ENCODE results near the gene CDC42SE2.

The CDC42SE2 gene

DNA sequence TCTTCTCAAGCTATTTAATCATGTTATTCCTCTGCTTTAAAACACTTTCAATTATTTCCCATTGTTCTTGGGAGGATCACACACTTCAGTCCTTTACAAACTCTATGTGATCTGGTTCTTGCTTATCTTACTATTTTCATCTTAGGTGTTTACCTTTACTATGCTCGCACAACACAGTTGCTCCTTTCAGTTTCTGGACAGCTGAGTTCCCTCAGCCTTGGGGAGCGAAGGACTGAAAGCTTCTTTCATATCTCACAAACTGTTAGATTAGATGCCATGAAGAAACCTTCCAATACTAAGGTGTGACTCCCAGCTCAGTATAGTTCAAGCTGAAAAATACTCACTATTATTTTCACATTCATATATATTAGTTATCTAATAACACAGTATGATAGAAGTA, 117.9 kb downstream of the CDC42SE2 start:
- DNase-seq (ENCODE audit: low read depth), result peak; percentile 74
- H3K4me3 ChIP-seq (ENCODE audit: low read depth, low read length), result no peak overlapping the region
- TF ChIP-seq, protein P1, sequence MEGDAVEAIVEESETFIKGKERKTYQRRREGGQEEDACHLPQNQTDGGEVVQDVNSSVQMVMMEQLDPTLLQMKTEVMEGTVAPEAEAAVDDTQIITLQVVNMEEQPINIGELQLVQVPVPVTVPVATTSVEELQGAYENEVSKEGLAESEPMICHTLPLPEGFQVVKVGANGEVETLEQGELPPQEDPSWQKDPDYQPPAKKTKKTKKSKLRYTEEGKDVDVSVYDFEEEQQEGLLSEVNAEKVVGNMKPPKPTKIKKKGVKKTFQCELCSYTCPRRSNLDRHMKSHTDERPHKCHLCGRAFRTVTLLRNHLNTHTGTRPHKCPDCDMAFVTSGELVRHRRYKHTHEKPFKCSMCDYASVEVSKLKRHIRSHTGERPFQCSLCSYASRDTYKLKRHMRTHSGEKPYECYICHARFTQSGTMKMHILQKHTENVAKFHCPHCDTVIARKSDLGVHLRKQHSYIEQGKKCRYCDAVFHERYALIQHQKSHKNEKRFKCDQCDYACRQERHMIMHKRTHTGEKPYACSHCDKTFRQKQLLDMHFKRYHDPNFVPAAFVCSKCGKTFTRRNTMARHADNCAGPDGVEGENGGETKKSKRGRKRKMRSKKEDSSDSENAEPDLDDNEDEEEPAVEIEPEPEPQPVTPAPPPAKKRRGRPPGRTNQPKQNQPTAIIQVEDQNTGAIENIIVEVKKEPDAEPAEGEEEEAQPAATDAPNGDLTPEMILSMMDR (IDR thresholded peaks at IDR 0.05; ENCODE audit: low read depth, low read length, missing control alignments), result no peak

DNA sequence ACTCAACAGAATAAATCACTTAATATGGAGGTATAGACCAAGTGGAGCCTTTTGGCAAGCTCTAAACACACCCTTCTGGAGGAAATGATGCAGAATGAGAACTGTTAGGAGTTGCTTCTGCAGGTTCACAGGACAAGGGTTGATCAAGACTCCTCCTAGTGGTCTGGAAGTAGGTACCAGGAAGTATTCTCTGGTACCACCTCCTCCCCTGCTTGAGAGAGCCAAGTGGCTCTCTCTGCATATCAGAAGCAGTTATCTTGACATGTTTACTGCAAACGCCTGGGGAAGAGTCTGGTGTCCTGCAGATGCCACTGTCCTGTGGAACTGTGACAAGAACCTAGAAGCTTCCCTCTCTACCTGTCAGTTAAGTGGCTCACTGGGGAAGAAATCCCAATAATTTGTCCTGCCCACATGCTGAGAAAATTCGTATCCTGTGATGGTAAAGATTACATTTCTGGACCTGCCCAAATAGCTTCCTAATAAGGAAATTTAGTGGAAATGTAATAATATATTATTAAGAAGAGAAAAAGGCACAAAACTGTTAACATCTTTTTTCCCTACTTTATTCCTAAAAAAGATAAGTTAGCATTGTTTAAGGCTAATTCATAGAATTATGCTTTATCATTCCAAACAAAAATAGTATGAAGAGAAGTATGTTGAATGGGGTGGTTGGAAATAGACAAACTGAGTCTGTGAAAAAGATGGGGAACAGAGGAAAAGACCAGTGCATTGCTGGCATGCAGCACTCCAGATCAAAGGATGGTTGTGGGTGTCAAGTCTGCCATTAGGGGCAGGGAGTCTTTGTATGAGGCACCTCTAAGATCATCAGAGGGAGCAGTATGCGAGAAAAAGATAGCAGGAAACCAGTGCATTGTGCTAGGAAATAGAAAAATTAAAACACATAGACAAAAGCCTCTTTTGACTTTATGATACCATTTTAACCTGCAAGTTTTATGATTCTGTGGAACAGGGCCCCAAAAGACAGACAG, 118.8 kb downstream of the CDC42SE2 start:
- DNase-seq (ENCODE audit: low read depth), result peak; percentile 82
- TF ChIP-seq, protein P1 (IDR thresholded peaks at IDR 0.05; ENCODE audit: low read depth, low read length, missing control alignments), result peak; percentile 83
- H3K4me3 ChIP-seq (ENCODE audit: low read depth, low read length), result no peak overlapping the region

DNA sequence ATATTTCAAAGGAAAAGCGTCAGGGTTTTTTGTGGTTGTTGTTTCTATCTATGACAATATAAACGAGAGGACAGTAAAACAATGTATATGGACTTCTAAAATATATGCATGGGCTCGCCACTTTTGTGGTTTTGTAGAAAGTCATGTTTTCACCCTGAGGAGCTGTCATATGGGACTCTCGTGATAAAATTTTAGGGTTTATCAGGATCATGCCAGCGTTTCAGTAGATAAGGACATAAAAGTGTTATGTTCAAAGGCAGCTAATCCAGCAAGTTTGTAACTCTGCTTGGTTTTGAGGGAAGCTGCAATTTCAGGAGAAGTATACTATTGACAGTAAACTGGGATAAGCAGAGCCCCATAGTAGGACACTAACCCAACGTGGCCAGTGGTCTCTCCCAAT, 120.3 kb downstream of the CDC42SE2 start:
- no peak for DNase-seq (ENCODE audit: low read depth)
- no peak overlapping the region for H3K4me3 ChIP-seq (ENCODE audit: low read depth, low read length)
- TF ChIP-seq, protein P1 (IDR thresholded peaks at IDR 0.05; ENCODE audit: low read depth, low read length, missing control alignments), result no peak

DNA sequence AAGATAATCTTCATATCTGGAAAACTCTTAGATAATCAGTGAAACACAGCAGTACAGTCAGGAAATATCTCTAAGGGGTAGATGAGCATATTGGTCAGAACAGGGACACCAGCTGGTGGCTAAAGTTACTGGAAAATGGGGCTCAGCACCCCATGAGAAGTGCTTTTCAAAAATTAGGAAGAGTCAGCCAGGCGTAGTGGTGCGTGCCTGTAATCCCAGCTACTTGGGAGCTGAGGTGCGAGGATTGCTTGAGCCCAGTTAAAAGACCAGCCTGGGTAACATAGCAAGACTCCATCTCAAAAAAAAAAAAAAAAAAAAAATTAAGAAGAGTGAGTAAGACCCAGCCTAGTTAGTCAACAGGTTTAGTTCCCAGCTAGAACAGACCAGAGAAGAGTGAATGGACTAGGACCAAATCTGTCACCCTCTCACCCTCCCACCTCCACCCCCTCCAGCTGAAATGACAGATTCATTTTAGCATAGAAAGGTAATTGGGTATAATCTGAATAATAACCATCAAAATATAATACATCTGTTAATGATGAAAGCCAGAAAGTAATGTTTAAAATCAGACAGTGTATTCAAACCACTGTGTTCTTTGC, 120.9 kb downstream of the CDC42SE2 start:
- DNase-seq (ENCODE audit: low read depth), result no peak
- no peak overlapping the region for H3K4me3 ChIP-seq (ENCODE audit: low read depth, low read length)
- TF ChIP-seq, protein P1 (IDR thresholded peaks at IDR 0.05; ENCODE audit: low read depth, low read length, missing control alignments), result no peak

DNA sequence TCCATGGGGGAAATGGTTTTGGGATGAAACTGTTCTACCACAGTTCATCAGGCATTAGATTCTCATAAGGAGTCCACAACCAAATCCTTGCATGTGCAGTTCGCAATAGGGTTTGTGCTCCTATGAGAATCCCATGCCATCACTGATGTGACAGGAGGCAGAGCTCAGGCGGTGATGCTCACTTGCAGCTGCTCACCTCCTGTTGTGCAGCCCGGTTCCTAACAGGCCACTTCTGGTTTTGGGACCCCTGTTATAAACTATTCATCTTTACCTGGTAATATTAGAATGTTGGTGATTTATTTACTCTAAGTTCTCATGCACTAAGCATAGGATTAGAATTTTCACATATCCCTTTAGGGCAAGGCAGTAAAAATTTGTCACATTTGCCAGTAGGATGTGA, 122.3 kb downstream of the CDC42SE2 start:
- TF ChIP-seq, protein P1 (IDR thresholded peaks at IDR 0.05; ENCODE audit: low read depth, low read length, missing control alignments), result no peak
- no peak overlapping the region for H3K4me3 ChIP-seq (ENCODE audit: low read depth, low read length)
- no peak for DNase-seq (ENCODE audit: low read depth)

DNA sequence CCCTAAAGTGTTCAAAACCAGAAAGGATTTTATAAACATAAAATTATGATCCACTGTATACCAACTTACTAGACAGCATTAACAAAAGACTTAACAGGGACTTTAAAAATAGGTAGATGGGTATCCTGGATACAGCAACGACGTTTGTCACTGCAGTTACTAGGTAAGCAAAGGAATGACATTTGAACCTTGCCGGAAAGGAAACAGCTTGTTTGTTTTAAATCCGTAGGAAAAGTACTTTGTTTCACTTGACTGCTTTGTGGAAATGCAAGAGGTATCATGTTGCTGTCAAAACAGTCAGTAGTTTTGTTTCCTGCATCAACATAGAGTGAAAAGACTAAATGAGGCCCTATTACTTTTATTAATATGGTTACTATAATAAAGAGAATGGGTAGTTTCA, 122.9 kb downstream of the CDC42SE2 start:
- no peak for DNase-seq (ENCODE audit: low read depth)
- H3K4me3 ChIP-seq (ENCODE audit: low read depth, low read length), result no peak overlapping the region
- TF ChIP-seq, protein P1 (IDR thresholded peaks at IDR 0.05; ENCODE audit: low read depth, low read length, missing control alignments), result no peak
